ENCODE measurements around the gene HUNK.

DNA sequence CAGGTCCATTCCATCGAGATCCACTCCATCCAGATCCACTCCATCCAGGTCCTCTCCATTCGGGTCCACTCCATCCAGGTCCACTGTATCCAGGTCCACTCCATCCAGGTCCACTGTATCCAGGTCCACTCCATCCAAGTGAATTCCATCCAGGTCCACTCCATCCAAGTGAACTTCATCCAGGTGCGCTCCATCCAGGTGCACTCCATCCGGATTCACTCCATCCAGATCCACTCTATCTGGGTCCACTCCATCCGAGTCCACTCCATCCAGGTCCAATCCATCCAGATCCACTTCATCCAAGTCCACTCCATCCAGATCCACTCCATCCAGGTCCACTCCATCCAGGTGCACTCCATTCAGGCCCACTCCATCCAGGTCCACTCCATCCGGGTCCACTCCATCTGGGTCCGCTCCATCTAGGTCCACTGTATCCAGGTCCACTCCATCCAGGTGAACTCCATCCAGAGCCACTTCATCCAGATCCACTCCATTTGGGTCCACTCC, 157.4 kb downstream of the HUNK start:
- TF ChIP-seq, protein P1, sequence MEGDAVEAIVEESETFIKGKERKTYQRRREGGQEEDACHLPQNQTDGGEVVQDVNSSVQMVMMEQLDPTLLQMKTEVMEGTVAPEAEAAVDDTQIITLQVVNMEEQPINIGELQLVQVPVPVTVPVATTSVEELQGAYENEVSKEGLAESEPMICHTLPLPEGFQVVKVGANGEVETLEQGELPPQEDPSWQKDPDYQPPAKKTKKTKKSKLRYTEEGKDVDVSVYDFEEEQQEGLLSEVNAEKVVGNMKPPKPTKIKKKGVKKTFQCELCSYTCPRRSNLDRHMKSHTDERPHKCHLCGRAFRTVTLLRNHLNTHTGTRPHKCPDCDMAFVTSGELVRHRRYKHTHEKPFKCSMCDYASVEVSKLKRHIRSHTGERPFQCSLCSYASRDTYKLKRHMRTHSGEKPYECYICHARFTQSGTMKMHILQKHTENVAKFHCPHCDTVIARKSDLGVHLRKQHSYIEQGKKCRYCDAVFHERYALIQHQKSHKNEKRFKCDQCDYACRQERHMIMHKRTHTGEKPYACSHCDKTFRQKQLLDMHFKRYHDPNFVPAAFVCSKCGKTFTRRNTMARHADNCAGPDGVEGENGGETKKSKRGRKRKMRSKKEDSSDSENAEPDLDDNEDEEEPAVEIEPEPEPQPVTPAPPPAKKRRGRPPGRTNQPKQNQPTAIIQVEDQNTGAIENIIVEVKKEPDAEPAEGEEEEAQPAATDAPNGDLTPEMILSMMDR (IDR thresholded peaks at IDR 0.05): no peak
- TF ChIP-seq EZH2 (IDR thresholded peaks at IDR 0.05; ENCODE audit: borderline replicate concordance, insufficient read depth, low read depth, low read length, poor library complexity, severe bottlenecking): no peak

Data from B cell (primary cell).